ENCODE results near the gene KCTD21. TPM values are rescaled to one million over a fixed set of nuclear protein-coding genes. Genes with fewer than 3 reads are reported as not detected.
"Not testable (repeated sequence)": the region's sequence is repeated elsewhere in the genome, so short reads cannot be mapped to it uniquely, and the experiment has no call there.

Gene KCTD21
- total RNA-seq, 1 donor from 2014 or later: 10.4 TPM

- DNase-seq (no peak), ATAC-seq (no peak)
- Histone ChIP-seq H3K27ac (no peak overlapping the region), H3K4me3 (no peak overlapping the region), H3K9me3 (no peaks in the 10 kb centered on the region), H3K4me1 (no peaks in the 10 kb centered on the region), H3K27me3 (ENCODE audit: low read depth) (no peaks in the 10 kb centered on the region), H3K36me3 (peaks cover 25% of the 10 kb centered on the region)
- no peak for TF ChIP-seq CTCF (IDR thresholded peaks at IDR 0.05)
- intact Hi-C loops (cut with DNase I): no loop called here
Observed at GRCh38 chr11:78176605-78177141, 11.8 kb downstream of the KCTD21 start.

GRCh38 chr11:78175862-78176261, 12.6 kb downstream of the KCTD21 start:
- H3K4me3 ChIP-seq; DNase-seq; intact Hi-C loops (cut with DNase I); H3K27ac ChIP-seq; H3K9me3 ChIP-seq; H3K27me3 ChIP-seq (ENCODE audit: low read depth); H3K4me1 ChIP-seq; ATAC-seq: not testable (repeated sequence)
- peaks cover 25% of the 10 kb centered on the region for H3K36me3 ChIP-seq

- intact Hi-C loops (cut with DNase I): no loop called here
- no peak for DNase-seq
- H3K36me3 ChIP-seq: peaks cover 25% of the 10 kb centered on the region
Observed at GRCh38 chr11:78171951-78172350, 16.5 kb downstream of the KCTD21 start.

GRCh38 chr11:78170874-78171549, 17.4 kb downstream of the KCTD21 start:
- H3K27ac ChIP-seq: no peak overlapping the region
- no peaks in the 10 kb centered on the region for H3K27me3 ChIP-seq (ENCODE audit: low read depth)
- no peaks in the 10 kb centered on the region for H3K9me3 ChIP-seq
- no peak for TF ChIP-seq CTCF (IDR thresholded peaks at IDR 0.05)
- DNase-seq (no peak), ATAC-seq (no peak)
- peaks cover 17% of the 10 kb centered on the region for H3K4me1 ChIP-seq
- peaks cover 25% of the 10 kb centered on the region for H3K36me3 ChIP-seq
- intact Hi-C loops (cut with DNase I): no loop called here
- H3K4me3 ChIP-seq: no peak overlapping the region

More at GRCh38 chr11:78171951-78172350, 16.5 kb downstream of the KCTD21 start:
- Histone ChIP-seq H3K9me3 (no peaks in the 10 kb centered on the region), H3K27ac (no peak overlapping the region), H3K4me1 (peaks cover 17% of the 10 kb centered on the region), H3K4me3 (no peak overlapping the region), H3K27me3 (ENCODE audit: low read depth) (no peaks in the 10 kb centered on the region)
- ATAC-seq: no peak
- no peak for TF ChIP-seq CTCF (IDR thresholded peaks at IDR 0.05)

- no peaks in the 10 kb centered on the region for H3K9me3 ChIP-seq
- no peak overlapping the region for H3K4me3 ChIP-seq
- DNase-seq (no peak), ATAC-seq (no peak)
- H3K4me1 ChIP-seq: peaks cover 17% of the 10 kb centered on the region
- H3K36me3 ChIP-seq: peaks cover 25% of the 10 kb centered on the region
- no peaks in the 10 kb centered on the region for H3K27me3 ChIP-seq (ENCODE audit: low read depth)
- intact Hi-C loops (cut with DNase I): no loop called here
- no peak overlapping the region for H3K27ac ChIP-seq
- no peak for TF ChIP-seq CTCF (IDR thresholded peaks at IDR 0.05)
Observed at GRCh38 chr11:78170413-78170812, 18.0 kb downstream of the KCTD21 start.
